ENCODE measurements around the gene TRIOBP. TPM values are rescaled to one million over a fixed set of nuclear protein-coding genes. Genes with fewer than 3 reads are reported as not detected.

TRIOBP gene
- total and polyA plus RNA-seq, 2 of the 13 experiments (the other 11 are each of a cell fraction or from before 2014, with no cell fraction given), result 6.1 to 15.4 TPM

- no peak; the same call in 1 of the 2 replicates for TF ChIP-seq ZNF30 (CRISPR knock-in tag; IDR thresholded peaks at IDR 0.05)
- no peak for TF ChIP-seq DMAP1 (CRISPR knock-in tag; IDR thresholded peaks at IDR 0.05)
- 0 out of 2 replicates have a peak, but pooled peaks have one; percentile 49 for TF ChIP-seq KLF6 (CRISPR knock-in tag; IDR thresholded peaks at IDR 0.05)
- no peak for TF ChIP-seq ZNF678 (CRISPR knock-in tag; IDR thresholded peaks at IDR 0.05)
- TF ChIP-seq ZNF564 (CRISPR knock-in tag; IDR thresholded peaks at IDR 0.05), result no peak; the same call in 1 of the 2 replicates
- peak; percentile 6; the same call in 1 of the 2 replicates for TF ChIP-seq RAD21 (CRISPR knock-in tag; IDR thresholded peaks at IDR 0.05)
- 0 out of 2 replicates have a peak, but pooled peaks have one; percentile 21 for TF ChIP-seq ZNF335 (CRISPR knock-in tag; IDR thresholded peaks at IDR 0.05)
- TF ChIP-seq ZBTB43 (CRISPR knock-in tag; conservative IDR thresholded peaks at IDR 0.05), result no peak
- TF ChIP-seq ZNF781 (CRISPR knock-in tag; IDR thresholded peaks at IDR 0.05; ENCODE audit: borderline replicate concordance, not compliant biosample characterization), result no peak
- 0 out of 2 replicates have a peak, but pooled peaks have one; percentile 14 for TF ChIP-seq DRAP1 (CRISPR knock-in tag; IDR thresholded peaks at IDR 0.05)
- TF ChIP-seq ZBTB7B (CRISPR knock-in tag; IDR thresholded peaks at IDR 0.05), result no peak
- TF ChIP-seq MAFF (IDR thresholded peaks at IDR 0.05; ENCODE audit: low read depth, low read length), result no peak
- TF ChIP-seq ZSCAN31 (CRISPR knock-in tag; IDR thresholded peaks at IDR 0.05; ENCODE audit: low read depth), result peak; percentile 55; the same call in 1 of the 2 replicates
- TF ChIP-seq ZNF24 (IDR thresholded peaks at IDR 0.05), result no peak
- no peak for TF ChIP-seq ZNF710 (CRISPR knock-in tag; IDR thresholded peaks at IDR 0.05; ENCODE audit: borderline replicate concordance)
- TF ChIP-seq KDM5A (IDR thresholded peaks at IDR 0.05; ENCODE audit: borderline replicate concordance, low read length), result no peak
- no peak for TF ChIP-seq ZNF580 (CRISPR knock-in tag; IDR thresholded peaks at IDR 0.05; ENCODE audit: borderline replicate concordance, low read depth)
- no peak for TF ChIP-seq CAMTA2 (CRISPR knock-in tag; IDR thresholded peaks at IDR 0.05; ENCODE audit: borderline replicate concordance)
- no peak for TF ChIP-seq ZBTB8A (CRISPR knock-in tag; IDR thresholded peaks at IDR 0.05; ENCODE audit: borderline replicate concordance, low read depth)
- no peak for TF ChIP-seq ZFP1 (CRISPR knock-in tag; IDR thresholded peaks at IDR 0.05)
- TF ChIP-seq HNRNPH1 (optimal IDR thresholded peaks at IDR 0.05; ENCODE audit: low read depth, low read length), result no peak
- 0 out of 2 replicates have a peak, but pooled peaks have one; percentile 6 for TF ChIP-seq THRA (CRISPR knock-in tag; IDR thresholded peaks at IDR 0.05; ENCODE audit: borderline replicate concordance)
- peak; percentile 14; the same call in 1 of the 2 replicates for TF ChIP-seq BCL6 (CRISPR knock-in tag; IDR thresholded peaks at IDR 0.05)
- no peak for TF ChIP-seq MAFG (CRISPR knock-in tag; IDR thresholded peaks at IDR 0.05)
Observed at GRCh38 chr22:37802310-37803194, 105.7 kb downstream of the TRIOBP start (continued).
